Kidney epithelial cell (primary cell): ENCODE data around the gene IL34. TPM values are rescaled to one million over a fixed set of nuclear protein-coding genes. Genes with fewer than 3 reads are reported as not detected.

Source experiments
- DNase-seq: peaks from one replicate; pipeline ENCODE4 v3.0.0-alpha.2; 2010; ENCODE audit warnings: low read depth
- H3K27me3 ChIP-seq: 2 replicates; pipeline ENCODE4 v1.6.0; 2011; ENCODE audit warnings: low read length; ENCODE audit not compliant: control insufficient read depth, insufficient read depth
- H3K36me3 ChIP-seq: 2 replicates; pipeline ENCODE4 v1.5.1; 2011; ENCODE audit warnings: low read length; ENCODE audit not compliant: control insufficient read depth, insufficient read depth
- H3K4me3 ChIP-seq: 2 replicates; pipeline ENCODE4 v1.5.1; 2011; ENCODE audit warnings: low read depth, mild to moderate bottlenecking, control low read depth, low read length
- CTCF ChIP-seq: IDR thresholded peaks from 2 replicates; pipeline ENCODE4 v1.5.1; 2011; ENCODE audit warnings: mild to moderate bottlenecking, moderate library complexity, low read length, control low read depth, inconsistent platforms; ENCODE audit not compliant: insufficient read depth, poor library complexity, severe bottlenecking
- total RNA-seq: library from RNA; depleted of rRNA; stranded (reverse); fragments of >200 nt; gene quantifications from 2 replicates; pipeline ENCODE4 v1.2.3, GENCODE V29; 2015

Gene IL34
- total RNA-seq, 1 donor from 2014 or later, result 0.25 TPM

GRCh38 chr16:70689970-70690891 lies 43.9 kb downstream of the IL34 start:
- Histone ChIP-seq H3K36me3 (no peaks in the 10 kb centered on the region), H3K4me3 (no peak overlapping the region), H3K27me3 (no peaks in the 10 kb centered on the region)
- DNase-seq, result no peak
- no peak for TF ChIP-seq CTCF

DNA sequence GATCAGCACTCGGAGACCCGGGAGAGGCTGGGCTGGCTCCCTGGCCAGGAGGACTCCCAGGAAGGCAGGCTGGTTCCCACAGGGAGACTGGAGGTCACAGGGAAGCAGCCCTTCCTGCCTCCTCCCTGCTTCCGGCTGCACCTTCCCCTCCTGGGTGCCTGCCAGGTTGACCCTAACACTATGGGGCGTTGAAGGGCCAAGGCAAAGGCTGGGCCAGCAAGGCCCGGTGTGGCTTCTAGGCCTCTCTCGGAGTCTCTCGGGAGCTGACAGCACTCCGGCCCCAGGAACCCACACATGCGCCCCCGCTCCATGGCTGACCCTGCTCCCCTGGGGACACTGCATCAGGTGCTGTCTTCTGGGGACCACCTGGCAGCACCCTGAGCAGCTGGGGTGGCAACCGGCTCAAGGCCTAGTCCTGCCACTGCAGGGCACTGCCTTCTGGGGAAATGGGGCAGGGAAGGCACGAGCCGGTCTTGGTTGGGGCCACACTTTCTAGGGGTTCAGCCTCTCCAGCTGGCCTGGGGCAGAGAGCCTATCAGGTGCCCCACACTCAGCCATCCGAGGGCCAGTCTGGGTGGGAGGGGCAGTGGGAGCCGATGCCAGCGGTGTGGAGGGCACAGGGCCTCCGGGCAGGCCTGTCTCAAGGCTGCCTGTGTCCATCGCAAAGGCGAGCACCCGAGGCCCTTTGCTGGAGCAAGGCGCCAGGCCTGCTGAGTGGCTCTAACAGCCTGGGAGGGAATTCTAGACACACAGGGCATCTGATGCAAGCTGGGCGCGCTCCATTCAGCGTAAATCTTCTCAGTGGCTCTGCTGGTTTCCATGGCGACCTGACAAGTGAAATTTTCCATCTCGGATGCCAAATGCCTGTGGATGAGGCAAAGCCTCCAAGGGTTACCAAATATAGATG lies 45.1 kb downstream of the IL34 start:
- TF ChIP-seq CTCF, result no peak
- Histone ChIP-seq H3K36me3 (no peaks in the 10 kb centered on the region), H3K27me3 (no peaks in the 10 kb centered on the region), H3K4me3 (no peak overlapping the region)
- DNase-seq, result no peak

GRCh38 chr16:70692130-70692872 lies 45.9 kb downstream of the IL34 start:
- no peaks in the 10 kb centered on the region for H3K27me3 ChIP-seq
- no peak for TF ChIP-seq CTCF
- no peaks in the 10 kb centered on the region for H3K36me3 ChIP-seq
- DNase-seq, result no peak
- H3K4me3 ChIP-seq, result no peak overlapping the region

DNA sequence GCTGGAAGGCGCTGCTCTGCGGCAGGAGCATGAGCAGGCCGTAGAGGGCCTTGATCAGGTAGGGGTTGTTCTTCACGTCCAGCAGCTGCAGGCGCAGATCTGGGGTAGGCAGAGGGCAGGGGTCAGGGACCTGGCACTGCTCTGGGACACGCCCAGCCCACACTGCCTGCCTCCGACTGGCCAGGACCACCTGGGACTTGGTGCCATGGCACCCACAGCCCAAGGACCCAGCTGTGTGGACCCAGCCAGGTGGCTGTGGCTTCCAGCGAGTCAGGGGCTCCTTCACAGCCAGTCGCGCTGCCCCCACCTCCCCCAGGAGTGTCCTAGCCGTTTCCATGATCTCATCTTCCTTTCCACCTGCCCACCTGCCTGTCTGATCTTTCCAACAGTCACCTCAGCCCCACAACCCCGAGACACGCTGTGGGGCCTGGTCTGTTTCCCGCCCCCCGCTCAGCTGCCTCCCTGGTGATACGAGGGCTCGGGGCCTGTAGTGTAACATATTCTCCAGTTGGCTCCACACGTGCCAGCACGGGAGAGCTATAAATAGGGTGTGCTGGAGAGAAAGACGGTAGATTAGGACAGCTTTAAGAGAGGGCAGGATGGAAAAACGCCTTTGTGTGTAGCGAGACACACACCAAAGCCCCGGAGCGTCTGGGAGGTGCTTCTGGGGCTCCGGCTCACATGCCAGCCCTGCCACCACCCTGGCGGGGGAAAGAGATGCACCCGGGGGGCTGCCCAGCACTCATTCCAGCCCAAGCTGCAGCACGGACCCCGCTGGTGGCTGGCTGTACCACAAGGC lies 46.7 kb downstream of the IL34 start:
- Histone ChIP-seq H3K4me3 (no peak overlapping the region), H3K36me3 (no peaks in the 10 kb centered on the region), H3K27me3 (no peaks in the 10 kb centered on the region)
- TF ChIP-seq CTCF, result no peak
- no peak for DNase-seq
